ENCODE data around the gene ADSS2. TPM values are rescaled to one million over a fixed set of nuclear protein-coding genes. Genes with fewer than 3 reads are reported as not detected.

Gene ADSS2
- total and polyA plus RNA-seq, 2 of the 4 experiments (the other 2 are of a cell fraction) = 14.9 to 30.1 TPM

GRCh38 chr1:244436336-244437085 lies 15.2 kb downstream of the ADSS2 start:
- intact Hi-C loops (cut with micrococcal nuclease) (loop anchor here (10.0 kb wide), 1 partner anchor 392 kb away; no protein-coding TSS in a partner anchor), in situ Hi-C loops (cut with MboI; ENCODE audit: low sequenced_read_pairs) (no loop called here), dilution Hi-C loops (cut with HindIII; ENCODE audit: low sequenced_read_pairs, unreplicated experiment) (no loop called here)
- H3K4me3 ChIP-seq (ENCODE audit: insufficient read depth, low read depth, low read length) = no peak overlapping the region
- no peak overlapping the region for H2AFZ ChIP-seq (replicated peaks; ENCODE audit: low read length, poor library complexity)
- no peaks in the 10 kb centered on the region for H3K27me3 ChIP-seq (ENCODE audit: control insufficient read depth, insufficient read depth, low read length)
- POLR2A ChIA-PET (ENCODE audit: unreplicated experiment) = interaction anchor here (1.0 kb wide), 1 partner anchor 8 kb away, joined by 9 read pairs; no protein-coding TSS in a partner anchor
- no peak overlapping the region for H3K14ac ChIP-seq (replicated peaks; ENCODE audit: low read depth, low read length)
- no peak overlapping the region for H2BK120ac ChIP-seq (ENCODE audit: low read depth, low read length)
- peaks cover 13% of the 10 kb centered on the region for H3K36me3 ChIP-seq (ENCODE audit: control insufficient read depth, insufficient read depth, low read length)
- DNase-seq (peak; percentile 80), ATAC-seq (ENCODE audit: low read depth) (peak; percentile 58)
- CTCF ChIA-PET = interaction anchor here (1.1 kb wide), 1 partner anchor 25 kb away, joined by 3 read pairs; no protein-coding TSS in a partner anchor
- peak overlapping the region; percentile 79 for H3K4me2 ChIP-seq (ENCODE audit: low read depth, low read length)
- H3K4ac ChIP-seq (ENCODE audit: low read depth, low read length) = peak overlapping the region; percentile 2; the same call in 1 of the 2 replicates
- peaks cover 15 to 31% of the 10 kb centered on the region in 2 experiments; a peak in 3 of 4 replicates for H3K79me1 ChIP-seq (ENCODE audit: low read depth in 1 of 2, low read length in 2 of 2)
- no peak overlapping the region for H2AK9ac ChIP-seq (replicated peaks; ENCODE audit: low read depth, low read length, poor library complexity)
- peaks cover 7% of the 10 kb centered on the region for H3K4me1 ChIP-seq (ENCODE audit: control insufficient read depth, insufficient read depth, low read length)
- peak overlapping the region; percentile 83 for H2BK5ac ChIP-seq (ENCODE audit: low read depth, low read length, poor library complexity, severe bottlenecking)
- no peak overlapping the region for H2AK5ac ChIP-seq (ENCODE audit: low read depth, low read length)
- peak overlapping the region; percentile 41 for H3K18ac ChIP-seq (ENCODE audit: low read depth, low read length)
- H3K9ac ChIP-seq (ENCODE audit: low read depth, low read length) = no peak overlapping the region
- 93% methylated on average over 2 of the region's 7 CpGs; no CpG with 5 or more reads in 1 of the 2 experiments for WGBS, 2 experiments (ENCODE audit: extremely low coverage in 2 of 2, insufficient read length in 1 of 2)
- H4K91ac ChIP-seq (ENCODE audit: insufficient read depth, low read depth, low read length) = 0 out of 2 replicates have a peak overlapping the region, but pooled peaks have one; percentile 33
- H4K8ac ChIP-seq (ENCODE audit: low read depth in 2 of 2, low read length in 2 of 2) = no peak overlapping the region; a peak in 1 of 4 replicates
- 0 out of 2 replicates have a peak overlapping the region, but pooled peaks have one; percentile 18 for H2BK20ac ChIP-seq (ENCODE audit: low read depth, low read length)
- H2BK15ac ChIP-seq (ENCODE audit: low read depth, low read length) = no peak overlapping the region
- TF ChIP-seq MAZ (IDR thresholded peaks at IDR 0.05; ENCODE audit: borderline replicate concordance, low read depth, low read length) (no peak), CHD1 (IDR thresholded peaks at IDR 0.05; ENCODE audit: low read depth, low read length) (no peak), FOS (IDR thresholded peaks at IDR 0.05; ENCODE audit: low read depth, low read length) (no peak), MAFK (IDR thresholded peaks at IDR 0.05; ENCODE audit: low read depth, low read length) (0 out of 2 replicates have a peak, but pooled peaks have one; percentile 1), CEBPB (IDR thresholded peaks at IDR 0.05; ENCODE audit: low read depth, low read length) (0 out of 2 replicates have a peak, but pooled peaks have one; percentile 5), RAD21 (IDR thresholded peaks at IDR 0.05; ENCODE audit: low read length) (no peak), ELK1 (IDR thresholded peaks at IDR 0.05; ENCODE audit: borderline replicate concordance, low read depth, low read length) (no peak)
- H3K23ac ChIP-seq (ENCODE audit: low read depth, low read length) = no peak overlapping the region
- no peaks in the 10 kb centered on the region for H3K9me3 ChIP-seq (ENCODE audit: control insufficient read depth, insufficient read depth, low read length)
- no TSS peak for BruUV-seq (replicated peaks)
- peaks cover 14% of the 10 kb centered on the region for H3K9me1 ChIP-seq (ENCODE audit: insufficient read depth, low read length)
- no peak overlapping the region for H4K5ac ChIP-seq (ENCODE audit: low read depth, low read length)
- no peak overlapping the region for H3K56ac ChIP-seq (ENCODE audit: extremely low read depth, insufficient read depth, low read length)
- peak overlapping the region; percentile 52; the same call in 1 of the 2 replicates for H3K27ac ChIP-seq (ENCODE audit: insufficient read depth, low read length)
- peaks cover 10% of the 10 kb centered on the region; the same call in 1 of the 2 replicates for H4K20me1 ChIP-seq (ENCODE audit: insufficient read depth, low read length)

Data from IMR-90 (cell line).